GM12878 (cell line): ENCODE results near the gene HCAR2. TPM values are rescaled to one million over a fixed set of nuclear protein-coding genes. Genes with fewer than 3 reads are reported as not detected.
"Not testable (repeated sequence)": the region's sequence is repeated elsewhere in the genome, so short reads cannot be mapped to it uniquely, and the experiment has no call there.

Source experiments
- ATAC-seq: fragments of 200-7000 bp; cut with Tn5 transposase; 3 replicates; pipeline ENCODE4 v1.9.1; 2020; ENCODE audit warnings: mild to moderate bottlenecking, moderate library complexity
- BruUV-seq: library from RNA; stranded (reverse); fragments of 400-500 nt; replicated peaks from 2 replicates; lab custom pipeline; 2021; lab: Mats Ljungman, UMichigan
- CTCF ChIA-PET: fragments of 300-600 bp; sonication (Branson Sonifier 250); formaldehyde crosslinking; extraction: SDS; loops from one replicate; lab custom pipeline; 2021; ENCODE audit warnings: inconsistent platforms; lab: Yijun Ruan, JAX
- POLR2A ChIA-PET: fragments of 350-600 bp; formaldehyde crosslinking; extraction: SDS; loops from one replicate; lab custom pipeline; 2021; ENCODE audit warnings: inconsistent platforms; lab: Charles Lee
- RAD21 ChIA-PET: fragments of 300-600 bp; sonication (Branson Sonifier 250); formaldehyde crosslinking; loops from one replicate; lab custom pipeline; 2023; ENCODE audit warnings: antibody characterized with exemption; ENCODE audit not compliant: unreplicated experiment; lab: Charles Lee
- SMC1A ChIA-PET: fragments of 300-600 bp; sonication (Branson Sonifier 250); formaldehyde crosslinking; loops from one replicate; lab custom pipeline; 2023; ENCODE audit not compliant: unreplicated experiment, uncharacterized antibody; lab: Charles Lee
- DNase-seq: peaks from one replicate; pipeline ENCODE4 v3.0.0-alpha.2; 2011; ENCODE audit warnings: low read depth, low spot score
- FAIRE-seq: peaks from 3 replicates; lab custom pipeline; 2011; peaks lifted over from hg19 to GRCh38; lab: Jason Lieb, UNC
- H2AFZ ChIP-seq: 2 replicates; pipeline ENCODE4 v1.6.0; 2011; ENCODE audit warnings: low read depth, low read length, control low read depth; ENCODE audit not compliant: control insufficient read depth
- H3K27ac ChIP-seq: 2 replicates; pipeline ENCODE4 v1.5.1; 2011; ENCODE audit warnings: control low read depth; ENCODE audit not compliant: control insufficient read depth, insufficient read depth
- H3K27me3 ChIP-seq, 2 experiments: replicated peaks in 1 of 2; 2 replicates each; pipeline versions ENCODE4 v1.6.0 to v1.6.1; 2011; ENCODE audit warnings: low read length in 1 of 2; ENCODE audit not compliant: control insufficient read depth in 2 of 2, insufficient read depth in 2 of 2
- H3K36me3 ChIP-seq, 2 experiments: 2 replicates each; pipeline ENCODE4 v1.5.1; 2011; ENCODE audit warnings: low read length in 1 of 2; ENCODE audit not compliant: control insufficient read depth in 2 of 2, insufficient read depth in 2 of 2
- H3K4me1 ChIP-seq: 2 replicates; pipeline ENCODE4 v1.6.1; 2011; ENCODE audit warnings: mild to moderate bottlenecking, low read length, moderate library complexity, mixed read lengths; ENCODE audit not compliant: control insufficient read depth, insufficient read depth
- H3K4me2 ChIP-seq: 2 replicates; pipeline ENCODE4 v1.6.0; 2011; ENCODE audit warnings: control low read depth; ENCODE audit not compliant: control insufficient read depth, insufficient read depth
- H3K4me3 ChIP-seq: fragments of 200-600 bp; sonication (generic); 2 replicates; pipeline ENCODE4 v1.5.1; 2016
- H3K79me2 ChIP-seq: 2 replicates; pipeline ENCODE4 v1.6.0; 2011; ENCODE audit warnings: low read length; ENCODE audit not compliant: control insufficient read depth, insufficient read depth
- H3K9ac ChIP-seq: 2 replicates; pipeline ENCODE4 v1.8.0; 2011; ENCODE audit warnings: low read length, control low read depth, mixed read lengths; ENCODE audit not compliant: control insufficient read depth, insufficient read depth
- H3K9me3 ChIP-seq: replicated peaks from 3 replicates; pipeline ENCODE4 v1.5.1; 2011; ENCODE audit warnings: mild to moderate bottlenecking, low read length; ENCODE audit not compliant: control insufficient read depth, insufficient read depth
- H4K20me1 ChIP-seq: 2 replicates; pipeline ENCODE4 v1.6.0; 2011; ENCODE audit not compliant: control insufficient read depth, insufficient read depth
- EGR1 ChIP-seq, 2 experiments: IDR thresholded peaks; 1 replicate in 1 of 2; 2 replicates in 1 of 2; pipeline ENCODE4 v1.6.1; 2011 to 2012; ENCODE audit warnings: low read depth in 2 of 2, low read length in 2 of 2, borderline replicate concordance in 1 of 2, mild to moderate bottlenecking in 1 of 2, moderate library complexity in 1 of 2
- MYC ChIP-seq: IDR thresholded peaks from 2 replicates; pipeline ENCODE4 v1.6.1; 2011; ENCODE audit warnings: mild to moderate bottlenecking, low read length, moderate library complexity, inconsistent platforms; ENCODE audit not compliant: insufficient read depth, insufficient replicate concordance, insufficient read length, severe bottlenecking
- WGBS: methylation state at CpG from one replicate; pipeline ENCODE4 v1.1.6; 2016; ENCODE audit warnings: low lambda C conversion rate; ENCODE audit not compliant: insufficient replicate concordance, insufficient coverage; ENCODE audit errors: missing lambda C conversion rate; 5-methylcytosine and 5-hydroxymethylcytosine counted together
- in situ Hi-C: fragments of 300-500 bp; cut with MboI; formaldehyde crosslinking; loops from 9 replicates; pipeline ENCODE4 v1.14.3; 2018; ENCODE audit warnings: mixed read lengths
- intact Hi-C: fragments of 100-400 bp; cut with micrococcal nuclease; formaldehyde crosslinking; loops from one replicate; pipeline ENCODE4 v1.14.2; 2022; ENCODE audit not compliant: unreplicated experiment
- polyA plus RNA-seq, 11 experiments: library from polyadenylated mRNA; depleted of rRNA in 4 of 11; unstranded in 6 of 11; stranded (reverse) in 5 of 11; fragments of >200 nt; fragmentation: Nextera tagmentation in 4 of 11; fragmentation: Illumina TruSeq in 1 of 11; extraction: Ambion mirVana in 4 of 11; extraction: Trizol in 1 of 11; gene quantifications; 1 replicate in 1 of 11; 2 replicates in 10 of 11; pipeline versions ENCODE4 v1.2.1 to v1.2.3, GENCODE V29; 2011 to 2016; ENCODE audit warnings: inconsistent platforms in 2 of 11, missing spikeins in 2 of 11, low read depth in 1 of 11
- total RNA-seq, 4 experiments: library from RNA; depleted of rRNA in 3 of 4; stranded (reverse); fragments of >200 nt in 3 of 4; fragmentation: Illumina TruSeq in 1 of 4; extraction: Trizol in 1 of 4; gene quantifications; 2 replicates each; pipeline versions ENCODE4 v1.2.1 to v1.2.3, GENCODE V29; 2013 to 2021

Gene HCAR2
- total and polyA plus RNA-seq, 10 of the 15 experiments (the other 5 are each of a cell fraction or from before 2014, with no cell fraction given): 0.19 to 0.66 (median 0.35) TPM

DNA sequence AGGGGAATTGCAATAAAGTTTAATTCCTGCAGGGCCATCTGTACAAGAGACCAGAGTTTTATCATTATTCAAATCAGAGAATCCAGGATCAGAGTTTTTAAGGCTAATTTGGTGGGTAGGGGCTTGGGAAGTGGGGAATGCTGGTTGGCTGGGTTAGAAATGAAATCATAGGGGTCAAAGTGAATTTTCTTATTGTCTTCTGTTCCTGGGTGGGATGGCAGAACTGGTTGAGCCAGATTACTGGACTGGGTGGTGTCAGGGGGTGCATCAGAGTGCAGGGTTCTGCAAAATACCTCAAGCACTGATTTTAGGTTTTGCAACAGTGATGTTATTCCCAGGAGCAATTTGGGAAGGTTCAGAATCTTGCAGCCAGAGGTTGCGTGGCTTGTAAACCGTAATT, 6.2 kb downstream of the HCAR2 start:
- POLR2A ChIA-PET: not testable (repeated sequence)

DNA sequence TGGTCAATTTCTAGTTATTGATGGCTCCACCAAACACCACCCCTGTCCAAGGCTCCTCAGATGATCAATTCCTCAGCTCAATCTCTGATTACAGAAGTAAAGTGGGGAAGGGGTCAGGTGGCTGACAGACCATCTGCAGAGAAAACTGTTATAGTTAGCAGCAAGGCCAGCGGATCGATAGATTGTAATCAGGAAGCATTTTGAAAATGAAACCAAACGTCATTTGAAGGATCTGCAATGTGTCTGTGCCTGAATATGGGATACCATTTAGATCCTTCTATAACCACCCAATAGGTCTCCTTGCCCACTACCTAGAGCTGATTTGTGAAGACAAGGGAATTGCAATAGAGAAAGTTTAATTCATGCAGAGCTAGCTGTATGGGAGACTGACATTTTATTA, 11.6 kb downstream of the HCAR2 start:
- H3K27me3 ChIP-seq: no peaks in the 10 kb centered on the region
- intact Hi-C loops (no loop called here), in situ Hi-C loops (no loop called here)
- no peaks in the 10 kb centered on the region for H3K79me2 ChIP-seq
- SMC1A ChIA-PET: no interaction called here
- POLR2A ChIA-PET: no interaction called here
- H3K36me3 ChIP-seq: no peaks in the 10 kb centered on the region
- no peak overlapping the region for H3K4me3 ChIP-seq
- no peak for DNase-seq
- no peak overlapping the region; the same call in 1 of the 2 replicates for H2AFZ ChIP-seq
- H3K27ac ChIP-seq: no peak overlapping the region
- H3K9ac ChIP-seq: no peak overlapping the region
- 57% methylated on average over 3 of the region's 3 CpGs for WGBS
- TF ChIP-seq MYC: no peak
- no peak for TF ChIP-seq EGR1 (IDR thresholded peaks at IDR 0.05; ENCODE audit: borderline replicate concordance in 1 of 2, low read depth in 2 of 2, low read length in 2 of 2)
- no peak for ATAC-seq
- RAD21 ChIA-PET: no interaction called here
- H3K4me2 ChIP-seq: no peak overlapping the region
- no TSS peak for BruUV-seq
- H4K20me1 ChIP-seq: no peaks in the 10 kb centered on the region
- FAIRE-seq: no peak
- CTCF ChIA-PET: interaction anchor here (1.0 to 1.9 kb wide), 2 partner anchors 53 to 102 kb away, joined by 4 to 5 read pairs; no protein-coding TSS in a partner anchor
- H3K4me1 ChIP-seq: no peaks in the 10 kb centered on the region
- no peaks in the 10 kb centered on the region for H3K9me3 ChIP-seq

More for the DNA sequence above, 6.2 kb downstream of the HCAR2 start:
- H3K27ac ChIP-seq, BruUV-seq, H3K36me3 ChIP-seq, DNase-seq, H3K9ac ChIP-seq, H3K79me2 ChIP-seq, H4K20me1 ChIP-seq, H3K27me3 ChIP-seq, ATAC-seq, FAIRE-seq, H3K4me1 ChIP-seq, SMC1A ChIA-PET, CTCF ChIA-PET, H2AFZ ChIP-seq, RAD21 ChIA-PET, H3K4me3 ChIP-seq, in situ Hi-C loops, H3K4me2 ChIP-seq, H3K9me3 ChIP-seq, intact Hi-C loops: not testable (repeated sequence)
- WGBS: 90% methylated on average over 2 of the region's 2 CpGs
